Mammary epithelial cell (primary cell): ENCODE results near the gene HSDL1.

Experiments
- EZH2 ChIP-seq: IDR thresholded peaks from 2 replicates; pipeline ENCODE4 v1.6.1; 2012; ENCODE audit warnings: low read length, inconsistent platforms, borderline replicate concordance
- TF ChIP-seq, protein P1 (sequence below), 2 donors: IDR thresholded peaks in 1 of 2; conservative IDR thresholded peaks in 1 of 2; 2 replicates each; pipeline ENCODE4 v1.5.1; 2011 to 2012; ENCODE audit warnings: inconsistent platforms in 2 of 2, low read length in 2 of 2, mild to moderate bottlenecking in 2 of 2, control low read depth in 1 of 2, low read depth in 1 of 2; ENCODE audit not compliant: insufficient read depth in 1 of 2; ENCODE audit errors: extremely low read depth in 1 of 2

DNA sequence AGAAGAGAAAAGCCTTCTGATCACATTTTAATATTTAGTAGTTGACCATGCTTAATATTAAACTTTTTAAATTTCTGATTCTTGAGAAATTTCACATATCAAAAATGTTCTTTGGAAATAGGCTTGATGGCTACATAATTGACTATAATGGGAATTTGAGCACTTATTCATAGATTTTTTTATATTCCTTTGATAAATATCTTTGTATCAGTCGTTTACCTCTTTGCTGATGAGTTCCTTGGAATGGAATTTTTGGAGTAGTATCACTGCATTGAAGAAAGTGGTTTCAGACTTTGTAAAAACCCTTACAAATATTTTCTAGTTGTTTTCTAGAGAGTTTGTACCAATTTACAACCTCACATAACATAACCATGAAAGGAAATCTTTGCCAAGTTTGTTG is 14.8 kb upstream of the HSDL1 start:
- TF ChIP-seq, protein P1, sequence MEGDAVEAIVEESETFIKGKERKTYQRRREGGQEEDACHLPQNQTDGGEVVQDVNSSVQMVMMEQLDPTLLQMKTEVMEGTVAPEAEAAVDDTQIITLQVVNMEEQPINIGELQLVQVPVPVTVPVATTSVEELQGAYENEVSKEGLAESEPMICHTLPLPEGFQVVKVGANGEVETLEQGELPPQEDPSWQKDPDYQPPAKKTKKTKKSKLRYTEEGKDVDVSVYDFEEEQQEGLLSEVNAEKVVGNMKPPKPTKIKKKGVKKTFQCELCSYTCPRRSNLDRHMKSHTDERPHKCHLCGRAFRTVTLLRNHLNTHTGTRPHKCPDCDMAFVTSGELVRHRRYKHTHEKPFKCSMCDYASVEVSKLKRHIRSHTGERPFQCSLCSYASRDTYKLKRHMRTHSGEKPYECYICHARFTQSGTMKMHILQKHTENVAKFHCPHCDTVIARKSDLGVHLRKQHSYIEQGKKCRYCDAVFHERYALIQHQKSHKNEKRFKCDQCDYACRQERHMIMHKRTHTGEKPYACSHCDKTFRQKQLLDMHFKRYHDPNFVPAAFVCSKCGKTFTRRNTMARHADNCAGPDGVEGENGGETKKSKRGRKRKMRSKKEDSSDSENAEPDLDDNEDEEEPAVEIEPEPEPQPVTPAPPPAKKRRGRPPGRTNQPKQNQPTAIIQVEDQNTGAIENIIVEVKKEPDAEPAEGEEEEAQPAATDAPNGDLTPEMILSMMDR (conservative IDR thresholded peaks at IDR 0.05 in 1 of 2, IDR thresholded peaks at IDR 0.05 in 1 of 2; ENCODE audit: extremely low read depth in 1 of 2, insufficient read depth in 1 of 2, low read depth in 1 of 2, low read length in 2 of 2): no peak
- TF ChIP-seq EZH2: no peak
